ENCODE results near the gene LDLRAD4. TPM values are rescaled to one million over a fixed set of nuclear protein-coding genes. Genes with fewer than 3 reads are reported as not detected.
A peak's percentile ranks its signal among the peaks of the same experiment; 100 is the strongest.
"Not testable (repeated sequence)": the region's sequence is repeated elsewhere in the genome, so short reads cannot be mapped to it uniquely, and the experiment has no call there.

The LDLRAD4 gene
- total RNA-seq, 2 experiments from 2014 or later = 34.3 to 35.7 TPM

GRCh38 chr18:13658436-13659204 is 440.1 kb downstream of the LDLRAD4 start:
- no peaks in the 10 kb centered on the region for H3K27me3 Mint-ChIP-seq (ENCODE audit: low read depth)
- ATAC-seq (no peak), DNase-seq (no peak)
- H3K4me3 Mint-ChIP-seq = no peak overlapping the region
- no peak overlapping the region for H3K27ac Mint-ChIP-seq
- CTCF ChIA-PET = no interaction called here
- no peaks in the 10 kb centered on the region for H3K9me3 Mint-ChIP-seq (ENCODE audit: insufficient read depth)
- H3K36me3 Mint-ChIP-seq (ENCODE audit: low read depth) = peaks cover 9% of the 10 kb centered on the region
- no peaks in the 10 kb centered on the region for H3K4me1 Mint-ChIP-seq (ENCODE audit: low read depth)
- POLR2A ChIA-PET = no interaction called here

DNA sequence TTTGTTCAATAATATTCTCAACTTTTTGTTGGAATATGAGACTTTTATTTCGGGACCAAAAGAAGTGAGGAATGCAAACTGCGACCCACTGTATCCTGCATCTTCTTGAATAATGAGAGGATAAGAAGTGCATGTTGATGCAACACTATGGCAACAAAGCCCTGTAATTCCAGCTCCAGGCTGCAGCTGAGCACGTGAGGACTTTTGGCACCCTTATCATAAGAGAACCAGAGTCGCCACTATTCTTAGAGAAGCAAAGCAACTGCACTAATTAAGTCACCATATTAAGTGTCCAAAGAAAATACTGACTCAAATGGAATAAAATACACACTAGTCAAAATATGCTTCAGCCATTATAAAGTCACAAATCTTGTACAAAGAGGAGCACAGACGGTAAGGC is 441.9 kb downstream of the LDLRAD4 start:
- no peaks in the 10 kb centered on the region for H3K4me1 Mint-ChIP-seq (ENCODE audit: low read depth)
- no peak for DNase-seq
- no peak for ATAC-seq
- peaks cover 9% of the 10 kb centered on the region for H3K36me3 Mint-ChIP-seq (ENCODE audit: low read depth)
- no peak overlapping the region for H3K4me3 Mint-ChIP-seq
- H3K27me3 Mint-ChIP-seq (ENCODE audit: low read depth) = no peaks in the 10 kb centered on the region
- ChIA-PET POLR2A (no interaction called here), CTCF (no interaction called here)
- H3K9me3 Mint-ChIP-seq (ENCODE audit: insufficient read depth) = no peaks in the 10 kb centered on the region
- H3K27ac Mint-ChIP-seq = no peak overlapping the region

- ChIA-PET POLR2A (no interaction called here), CTCF (no interaction called here)
- Mint-ChIP-seq H3K4me1 (ENCODE audit: low read depth) (no peaks in the 10 kb centered on the region), H3K4me3 (no peak overlapping the region), H3K27me3 (ENCODE audit: low read depth) (no peaks in the 10 kb centered on the region), H3K9me3 (ENCODE audit: insufficient read depth) (no peaks in the 10 kb centered on the region), H3K36me3 (ENCODE audit: low read depth) (peaks cover 10% of the 10 kb centered on the region), H3K27ac (no peak overlapping the region)
- DNase-seq = no peak
- ATAC-seq = no peak
These were observed 442.7 kb downstream of the LDLRAD4 start for GRCh38 chr18:13661051-13661778.

DNA sequence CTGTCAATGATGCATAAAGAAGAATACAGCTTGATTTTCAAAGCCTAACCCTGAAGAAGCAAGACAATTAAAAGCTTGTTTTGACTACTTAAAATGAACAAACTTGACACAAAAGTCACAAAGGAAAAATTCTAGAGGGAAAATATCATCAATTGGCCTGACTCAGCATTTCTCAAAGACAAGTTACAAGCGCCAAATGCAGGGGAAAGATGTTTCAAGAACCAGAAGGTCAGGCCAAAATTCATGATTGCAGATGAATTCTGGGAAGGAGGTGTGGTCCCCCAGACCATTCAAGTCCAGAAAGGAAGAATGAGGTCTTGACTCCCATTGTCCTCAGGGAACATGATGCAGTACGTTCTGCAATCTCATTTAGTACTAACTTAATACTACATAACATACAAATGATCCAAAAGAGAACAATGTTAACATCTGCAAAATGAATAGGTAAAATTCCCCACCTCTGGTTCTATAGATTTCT is 443.3 kb downstream of the LDLRAD4 start:
- no peak overlapping the region for H3K4me3 Mint-ChIP-seq
- peaks cover 16% of the 10 kb centered on the region for H3K36me3 Mint-ChIP-seq (ENCODE audit: low read depth)
- ATAC-seq (no peak), DNase-seq (no peak)
- no peak overlapping the region for H3K27ac Mint-ChIP-seq
- no peaks in the 10 kb centered on the region for H3K9me3 Mint-ChIP-seq (ENCODE audit: insufficient read depth)
- H3K4me1 Mint-ChIP-seq (ENCODE audit: low read depth) = no peaks in the 10 kb centered on the region
- POLR2A ChIA-PET = no interaction called here
- no peaks in the 10 kb centered on the region for H3K27me3 Mint-ChIP-seq (ENCODE audit: low read depth)
- CTCF ChIA-PET = no interaction called here

GRCh38 chr18:13672657-13673056 is 454.1 kb downstream of the LDLRAD4 start:
- Mint-ChIP-seq H3K4me1 (ENCODE audit: low read depth) (peaks cover 4% of the 10 kb centered on the region), H3K27ac (no peak overlapping the region), H3K27me3 (ENCODE audit: low read depth) (no peaks in the 10 kb centered on the region), H3K9me3 (ENCODE audit: insufficient read depth) (no peaks in the 10 kb centered on the region), H3K4me3 (no peak overlapping the region), H3K36me3 (ENCODE audit: low read depth) (peaks cover 17% of the 10 kb centered on the region)
- ChIA-PET CTCF (no interaction called here), POLR2A (no interaction called here)
- ATAC-seq = no peak
- no peak for DNase-seq

- no peaks in the 10 kb centered on the region for H3K27me3 Mint-ChIP-seq (ENCODE audit: low read depth)
- peaks cover 11% of the 10 kb centered on the region for H3K36me3 Mint-ChIP-seq (ENCODE audit: low read depth)
- H3K4me3 Mint-ChIP-seq = no peak overlapping the region
- ATAC-seq (peak; percentile 33), DNase-seq (no peak)
- no peak overlapping the region for H3K27ac Mint-ChIP-seq
- no peaks in the 10 kb centered on the region for H3K9me3 Mint-ChIP-seq (ENCODE audit: insufficient read depth)
- peaks cover 14% of the 10 kb centered on the region for H3K4me1 Mint-ChIP-seq (ENCODE audit: low read depth)
- ChIA-PET CTCF (no interaction called here), POLR2A (no interaction called here)
These were observed 457.9 kb downstream of the LDLRAD4 start for GRCh38 chr18:13676471-13676870.

GRCh38 chr18:13677350-13677749 is 458.8 kb downstream of the LDLRAD4 start:
- DNase-seq; H3K27ac Mint-ChIP-seq; CTCF ChIA-PET; H3K9me3 Mint-ChIP-seq (ENCODE audit: insufficient read depth); H3K27me3 Mint-ChIP-seq (ENCODE audit: low read depth); ATAC-seq; POLR2A ChIA-PET; H3K4me3 Mint-ChIP-seq: not testable (repeated sequence)
- Mint-ChIP-seq H3K36me3 (ENCODE audit: low read depth) (peaks cover 15% of the 10 kb centered on the region), H3K4me1 (ENCODE audit: low read depth) (peaks cover 14% of the 10 kb centered on the region)

DNA sequence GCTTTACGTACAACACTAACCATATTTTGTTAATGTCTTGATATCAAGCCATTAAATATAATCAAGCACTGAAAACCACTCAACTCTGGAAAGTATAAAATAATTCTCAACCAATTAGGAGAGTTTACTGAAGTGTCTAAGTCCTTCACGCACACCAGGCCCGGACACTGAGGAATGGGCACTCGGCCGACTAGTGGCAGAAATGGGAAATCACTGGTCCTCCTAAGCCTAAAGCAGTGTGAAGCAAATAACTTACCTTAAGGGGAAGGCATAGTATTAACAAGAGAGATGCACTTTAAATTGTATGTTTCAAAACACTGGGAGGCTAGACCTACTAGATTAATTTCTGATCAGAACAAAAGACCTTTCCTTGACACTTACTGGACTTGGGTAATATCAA is 462.1 kb downstream of the LDLRAD4 start:
- ATAC-seq = no peak
- no peak for DNase-seq
- Mint-ChIP-seq H3K4me3 (no peak overlapping the region), H3K36me3 (ENCODE audit: low read depth) (peaks cover 12% of the 10 kb centered on the region), H3K9me3 (ENCODE audit: insufficient read depth) (no peaks in the 10 kb centered on the region), H3K27ac (no peak overlapping the region), H3K4me1 (ENCODE audit: low read depth) (peaks cover 10% of the 10 kb centered on the region), H3K27me3 (ENCODE audit: low read depth) (no peaks in the 10 kb centered on the region)
- CTCF ChIA-PET = interaction anchor here (1.1 to 2.2 kb wide), 2 partner anchors 44 to 465 kb away, joined by 3 to 5 read pairs; no protein-coding TSS in a partner anchor
- POLR2A ChIA-PET = no interaction called here

DNA sequence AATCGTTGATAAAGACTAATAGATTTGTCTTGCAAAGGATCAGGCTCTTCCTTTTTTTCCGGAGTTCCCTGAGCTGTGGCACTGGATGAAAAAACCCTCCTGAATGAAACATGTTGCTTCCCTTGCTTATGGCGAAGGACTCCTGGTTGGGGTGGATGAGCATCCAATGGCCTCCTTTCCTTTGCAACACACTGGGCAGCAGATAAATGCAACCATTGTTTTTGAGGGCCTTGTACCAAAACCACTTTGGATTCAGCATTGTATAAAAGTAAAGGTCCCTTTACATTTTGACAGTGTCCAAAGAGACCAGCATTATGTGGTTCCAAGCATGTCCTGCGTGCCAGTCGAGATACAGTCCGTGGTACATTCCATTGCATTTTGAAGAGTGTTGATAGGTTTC is 463.1 kb downstream of the LDLRAD4 start:
- no peak for ATAC-seq
- Mint-ChIP-seq H3K9me3 (ENCODE audit: insufficient read depth) (no peaks in the 10 kb centered on the region), H3K27me3 (ENCODE audit: low read depth) (no peaks in the 10 kb centered on the region), H3K4me1 (ENCODE audit: low read depth) (peaks cover 10% of the 10 kb centered on the region), H3K36me3 (ENCODE audit: low read depth) (peaks cover 13% of the 10 kb centered on the region), H3K27ac (no peak overlapping the region), H3K4me3 (no peak overlapping the region)
- CTCF ChIA-PET = interaction anchor here (1.1 to 2.2 kb wide), 2 partner anchors 43 to 466 kb away, joined by 3 to 5 read pairs; no protein-coding TSS in a partner anchor
- POLR2A ChIA-PET = no interaction called here
- DNase-seq = no peak

DNA sequence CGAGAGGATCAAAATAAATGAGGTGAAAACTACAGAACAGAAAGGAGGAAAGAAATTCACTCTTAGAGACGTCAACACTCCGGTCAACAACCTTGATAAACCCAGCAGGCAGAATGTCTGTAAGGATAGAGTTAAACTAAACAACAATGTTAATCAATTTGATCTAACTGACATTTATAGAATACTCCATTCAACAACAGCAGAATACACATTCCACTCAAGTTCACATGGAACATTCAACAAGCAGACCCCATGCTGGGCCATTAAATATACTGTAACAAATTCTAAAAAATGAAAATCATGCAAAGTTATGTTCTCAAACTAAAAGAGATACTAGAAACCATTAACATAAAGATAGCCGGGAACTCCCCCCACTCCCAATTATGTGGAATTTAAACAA is 466.0 kb downstream of the LDLRAD4 start:
- DNase-seq = no peak
- peaks cover under 1% of the 10 kb centered on the region for H3K4me1 Mint-ChIP-seq (ENCODE audit: low read depth)
- H3K27ac Mint-ChIP-seq = no peak overlapping the region
- ChIA-PET CTCF (no interaction called here), POLR2A (no interaction called here)
- peaks cover 20% of the 10 kb centered on the region for H3K36me3 Mint-ChIP-seq (ENCODE audit: low read depth)
- H3K9me3 Mint-ChIP-seq (ENCODE audit: insufficient read depth) = no peaks in the 10 kb centered on the region
- H3K4me3 Mint-ChIP-seq = no peak overlapping the region
- H3K27me3 Mint-ChIP-seq (ENCODE audit: low read depth) = no peaks in the 10 kb centered on the region
- ATAC-seq = no peak

- DNase-seq (no peak), ATAC-seq (no peak)
- Mint-ChIP-seq H3K36me3 (ENCODE audit: low read depth) (peaks cover 23% of the 10 kb centered on the region), H3K4me1 (ENCODE audit: low read depth) (peaks cover 3% of the 10 kb centered on the region), H3K4me3 (no peak overlapping the region), H3K27ac (no peak overlapping the region), H3K27me3 (ENCODE audit: low read depth) (no peaks in the 10 kb centered on the region), H3K9me3 (ENCODE audit: insufficient read depth) (peaks cover 7% of the 10 kb centered on the region)
- ChIA-PET CTCF (interaction anchor here (1.2 kb wide), 1 partner anchor 13 kb away, joined by 5 read pairs; no protein-coding TSS in a partner anchor), POLR2A (no interaction called here)
These were observed 469.9 kb downstream of the LDLRAD4 start for GRCh38 chr18:13688191-13689136.

Data from activated CD8-positive, alpha-beta T cell treated with anti-CD3 and anti-CD28 coated beads, Interleukin-2, amount 10 ng/mL, durations not matched to agents 7 days and 5 days (primary cell).